GM21528 (cell line): ENCODE measurements around the gene PTPRH.
"Not testable (repeated sequence)": the region's sequence is repeated elsewhere in the genome, so short reads cannot be mapped to it uniquely, and the experiment has no call there.

Experiments
- ATAC-seq: cut with Tn5 transposase; IDR thresholded peaks from one replicate; pipeline ENCODE4 v1.9.1; 2021; ENCODE audit warnings: mild to moderate bottlenecking, moderate library complexity; ENCODE audit not compliant: unreplicated experiment, low FRiP score

PTPRH gene

DNA sequence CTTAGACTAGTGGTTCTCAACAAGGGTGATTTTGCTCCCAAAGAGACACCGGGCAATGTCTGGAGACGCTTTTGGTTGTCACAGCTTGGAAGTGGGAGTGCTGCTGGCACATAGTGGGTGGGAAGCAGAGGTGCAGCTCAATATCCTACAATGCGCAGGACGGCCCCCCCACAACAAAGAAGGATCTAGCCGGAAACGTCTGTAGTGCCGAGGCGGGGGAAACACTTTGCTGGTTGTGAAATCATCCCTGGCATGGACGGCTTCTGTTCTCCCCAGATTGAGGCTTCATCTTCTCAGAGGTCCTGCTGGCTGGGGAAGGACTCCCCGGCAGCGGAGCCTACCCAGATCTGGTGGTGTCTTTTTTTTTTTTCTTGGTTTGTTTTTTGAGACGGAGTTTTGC, 15.8 kb downstream of the PTPRH start:
- no peak for ATAC-seq

DNA sequence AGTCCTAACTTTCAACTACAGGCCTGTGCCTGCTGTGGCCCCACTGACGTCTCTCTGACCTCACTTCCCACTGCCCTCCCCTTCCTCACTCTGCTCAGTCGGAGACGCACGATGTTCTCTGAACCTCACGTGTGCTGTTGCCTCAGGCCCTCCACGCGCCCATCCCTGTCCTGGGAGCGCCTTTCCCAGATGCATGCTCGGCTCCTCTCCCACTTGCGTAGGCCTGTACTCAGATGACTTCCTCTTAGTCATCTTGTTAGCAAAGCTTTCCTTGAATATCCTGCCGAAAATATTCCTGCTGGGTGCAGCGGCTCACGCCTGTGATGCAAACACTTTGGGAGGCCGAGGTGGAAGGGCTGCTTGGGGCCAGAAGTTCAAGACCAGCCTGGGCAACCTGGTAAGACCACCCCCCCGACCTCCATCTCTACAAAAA, 19.9 kb downstream of the PTPRH start:
- no peak for ATAC-seq

DNA sequence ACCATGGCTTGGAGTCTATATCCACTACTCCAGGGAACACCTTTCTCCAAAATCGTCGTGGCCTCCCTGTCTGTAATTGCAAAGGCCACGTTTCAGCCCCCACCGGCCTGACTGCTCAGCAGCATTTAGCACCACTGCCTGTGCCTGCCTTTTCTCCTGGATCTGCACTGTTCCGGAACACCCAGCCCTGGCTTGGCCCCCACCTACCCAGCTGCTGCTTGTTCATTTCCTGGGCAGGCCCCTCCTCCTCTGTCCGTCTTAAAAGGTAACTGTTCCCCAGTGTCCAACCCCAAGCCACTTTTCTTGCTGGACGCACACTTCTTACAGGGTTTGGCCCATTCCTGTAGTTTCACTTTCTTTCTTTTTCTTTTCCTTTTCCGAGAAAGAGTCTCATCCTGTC, 20.7 kb downstream of the PTPRH start:
- ATAC-seq = no peak

DNA sequence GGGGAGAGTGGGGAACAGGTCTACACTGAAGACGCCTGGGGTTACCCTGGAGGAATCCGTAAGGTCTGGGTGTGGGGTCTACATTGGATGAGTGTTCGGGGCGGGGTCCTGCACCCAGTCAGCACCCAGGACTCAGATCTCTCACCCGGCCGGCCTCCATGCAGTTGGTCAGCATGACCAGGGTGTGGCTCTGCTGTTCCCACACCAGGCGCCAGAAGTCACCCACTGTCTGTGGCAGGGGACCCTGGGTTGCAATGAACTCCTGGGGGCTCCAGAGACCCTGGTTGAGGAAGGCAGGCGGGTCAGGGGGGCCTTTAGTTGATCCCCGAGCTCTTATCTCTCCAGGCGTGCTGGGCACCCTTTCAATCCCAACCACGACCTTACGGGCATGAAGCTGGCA, 23.2 kb downstream of the PTPRH start:
- no peak for ATAC-seq

DNA sequence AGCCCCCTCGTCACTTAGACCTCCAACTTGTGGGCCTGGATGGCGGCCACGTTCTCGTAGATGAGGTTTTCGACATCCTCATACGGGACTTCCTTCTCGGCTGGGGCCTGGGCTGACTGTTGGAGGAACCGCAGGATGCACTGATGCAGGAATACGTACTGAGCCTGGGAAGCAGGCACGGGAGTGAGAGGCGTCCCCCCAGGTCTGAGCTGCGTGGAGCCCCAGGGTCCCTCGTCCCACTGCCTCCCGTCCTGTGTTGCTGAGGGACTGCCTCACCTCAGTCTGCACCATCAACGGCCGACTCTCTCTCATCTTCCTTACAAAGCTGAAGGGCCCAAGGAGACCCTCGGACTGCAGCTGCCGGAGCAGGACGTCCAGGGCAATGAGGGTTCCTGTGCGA, 27.6 kb downstream of the PTPRH start:
- no peak for ATAC-seq

DNA sequence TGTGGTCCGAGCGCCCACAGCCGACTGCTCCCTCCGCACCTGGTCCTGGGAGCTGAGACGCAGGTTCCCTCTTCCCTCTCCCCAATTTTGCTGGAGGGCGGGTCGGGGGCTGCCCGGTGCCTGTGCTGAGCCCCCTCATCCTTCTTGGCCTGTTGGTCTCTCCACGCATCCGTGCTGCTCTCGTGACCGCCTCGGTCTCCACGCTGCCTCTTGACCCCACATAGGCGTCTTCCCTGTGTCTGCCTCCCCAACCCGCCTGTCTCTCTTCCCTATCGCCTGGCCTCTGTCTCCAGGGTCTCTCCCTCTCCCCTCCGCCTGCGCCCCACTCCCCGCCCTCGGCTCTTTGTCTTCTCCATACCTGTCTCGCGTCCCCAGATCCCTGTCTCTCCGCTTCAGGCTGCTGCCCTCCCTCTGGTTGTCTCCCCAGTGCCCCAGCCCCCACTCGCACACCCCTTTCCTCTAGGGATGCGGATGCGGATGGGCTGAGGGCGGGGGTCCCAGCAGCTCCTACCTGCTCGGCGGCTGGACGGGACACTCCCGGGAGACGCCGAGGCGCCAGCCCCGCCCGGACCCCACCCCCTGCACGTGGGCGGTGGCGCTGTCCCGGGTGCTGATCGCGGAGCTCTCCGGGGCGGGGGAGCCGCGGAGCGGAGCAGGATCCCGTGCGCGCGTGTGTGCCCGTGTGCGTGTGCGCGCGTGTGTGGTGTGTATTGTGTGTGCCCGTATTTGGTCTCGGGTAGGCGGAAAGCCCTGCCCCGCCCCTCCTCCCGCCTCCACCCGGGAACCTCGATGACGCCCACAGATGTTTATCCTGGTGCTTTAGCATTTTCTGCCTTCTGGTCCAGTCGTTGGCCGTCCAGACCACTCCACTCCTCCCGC, 29.5 kb downstream of the PTPRH start, which contains the start of gene SYT5:
Gene SYT5, minus strand, starts transcription at position 684 of the 879 bp plus-strand sequence. CDS start 1,248 bp downstream, outside the sequence.
- ATAC-seq = peak; percentile 19

DNA sequence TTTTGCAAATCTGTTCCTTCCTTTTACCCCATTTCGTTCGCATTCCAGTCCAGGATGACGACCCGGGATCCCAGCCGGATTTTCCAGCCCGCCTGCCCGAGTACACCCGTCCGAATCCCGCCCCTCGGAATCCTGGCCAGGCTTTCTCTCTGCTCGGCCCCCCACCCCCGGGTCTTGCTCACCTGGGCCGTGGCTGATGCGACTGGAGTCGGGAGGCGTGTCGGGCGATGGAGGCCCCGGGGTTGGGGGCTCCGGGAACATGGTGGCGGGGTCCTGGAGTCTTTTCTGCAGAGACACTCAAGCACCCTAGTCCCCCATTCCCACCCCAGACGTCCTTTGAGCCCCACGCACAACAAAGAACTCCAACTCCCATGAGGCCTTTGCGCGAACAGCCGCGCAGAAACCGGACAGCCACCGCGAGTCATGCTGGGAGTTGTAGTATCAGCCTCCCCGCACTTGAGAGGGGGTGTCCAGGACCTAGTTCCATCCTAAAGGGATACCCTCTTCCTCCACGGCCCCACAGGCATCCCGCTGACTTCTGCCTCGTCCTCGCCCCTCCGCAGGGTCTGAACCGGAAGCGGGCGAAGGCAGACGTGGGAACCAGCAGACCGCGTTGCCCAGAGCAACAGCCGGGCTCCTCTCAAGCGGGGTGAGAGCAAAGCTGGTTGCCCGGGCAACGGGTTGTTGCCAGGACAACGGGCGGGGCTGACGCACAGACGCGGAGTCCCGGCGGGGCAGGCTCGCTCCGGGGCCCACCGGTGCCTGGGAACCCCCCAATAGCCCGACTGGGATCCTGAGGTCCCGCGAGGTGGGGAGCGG, 30.3 kb downstream of the PTPRH start:
- peak; percentile 56 for ATAC-seq

DNA sequence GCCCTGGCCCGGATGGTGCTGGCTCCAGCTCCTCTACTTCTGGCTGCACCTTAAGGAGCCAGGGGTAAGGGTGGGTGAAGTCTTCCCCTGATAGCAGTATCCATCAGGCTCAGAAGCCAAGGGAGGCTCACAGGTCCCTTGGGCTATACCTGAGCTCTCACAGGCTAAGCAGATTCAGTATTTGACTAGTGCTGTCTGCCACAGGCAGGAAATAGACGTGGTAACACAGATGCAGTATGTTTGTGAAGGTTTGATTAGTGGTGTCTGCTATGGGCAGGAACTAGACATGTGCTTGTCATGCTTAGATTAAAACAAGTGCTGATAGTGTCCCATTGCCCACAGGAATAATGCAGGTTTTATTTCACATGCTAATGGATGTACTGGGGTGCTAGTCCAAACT, 33.2 kb downstream of the PTPRH start:
- ATAC-seq = no peak

DNA sequence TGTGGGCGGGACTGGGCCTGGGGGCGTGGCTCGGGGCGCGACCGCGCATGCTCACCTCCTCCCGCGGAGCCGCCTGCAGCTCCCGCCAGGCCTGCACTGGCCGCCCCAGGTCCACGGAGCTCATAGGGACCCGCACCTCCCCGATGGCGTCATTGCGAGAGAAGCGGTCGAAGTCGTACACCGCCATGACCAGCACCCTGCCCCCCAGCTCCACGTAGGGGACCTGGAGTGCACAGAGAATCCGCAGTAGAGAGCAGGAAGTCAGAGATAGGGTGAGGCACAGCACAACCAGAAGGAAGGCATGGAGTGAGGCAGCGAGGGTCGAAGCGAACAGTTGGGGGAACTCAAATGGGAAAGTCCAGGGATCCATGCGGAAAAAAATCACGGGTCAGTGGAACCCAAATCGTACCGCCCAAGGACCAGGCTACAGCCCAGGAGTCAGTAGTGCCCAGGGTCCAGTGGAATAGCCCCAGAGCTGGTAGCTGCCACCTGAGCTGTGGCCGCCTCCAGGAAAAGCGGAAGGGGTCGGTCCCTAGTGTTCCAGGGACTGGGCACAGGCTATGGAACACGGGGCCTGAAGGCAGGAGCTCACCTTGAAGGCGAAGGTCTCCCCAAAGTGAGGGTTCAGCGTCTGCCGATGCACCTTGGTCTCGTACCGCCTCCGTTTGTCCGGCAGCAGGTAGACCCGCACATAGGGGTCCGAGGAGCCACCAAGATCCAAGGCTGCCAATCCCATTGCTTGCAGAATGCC, 34.0 kb downstream of the PTPRH start:
- ATAC-seq = no peak

DNA sequence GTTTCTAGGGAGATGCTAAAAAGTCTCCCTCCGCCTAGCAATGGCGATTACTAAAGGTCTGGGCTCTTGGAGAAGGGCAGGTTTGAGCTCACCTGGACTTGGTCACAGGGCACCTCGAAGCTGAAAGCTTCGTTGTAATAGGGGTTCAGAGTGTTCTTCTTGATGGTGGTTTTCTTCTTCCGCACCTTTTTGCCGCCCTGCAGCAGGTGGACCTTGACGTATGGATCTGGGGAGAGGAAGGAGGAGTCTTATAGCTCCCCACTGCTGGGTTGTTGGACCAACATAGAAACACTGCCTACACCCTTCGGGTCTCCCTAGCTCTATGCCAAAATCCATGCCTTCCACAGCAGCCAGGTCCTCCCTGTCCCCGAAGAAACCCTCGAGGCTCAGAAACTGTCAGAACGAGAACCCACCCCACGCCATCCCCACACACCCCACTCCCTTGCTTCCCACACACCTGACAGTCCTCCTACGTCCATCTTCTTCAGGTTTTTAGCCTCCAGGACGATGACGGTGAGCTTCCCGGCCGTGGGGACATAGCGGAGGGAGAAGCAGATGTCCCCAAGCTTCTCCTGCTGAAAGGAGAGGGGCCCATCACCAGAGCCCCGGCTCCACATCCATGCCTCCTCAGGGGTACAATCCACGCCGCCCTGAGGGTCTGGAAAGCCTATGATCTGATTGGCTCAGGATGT, 34.7 kb downstream of the PTPRH start:
- no peak for ATAC-seq

DNA sequence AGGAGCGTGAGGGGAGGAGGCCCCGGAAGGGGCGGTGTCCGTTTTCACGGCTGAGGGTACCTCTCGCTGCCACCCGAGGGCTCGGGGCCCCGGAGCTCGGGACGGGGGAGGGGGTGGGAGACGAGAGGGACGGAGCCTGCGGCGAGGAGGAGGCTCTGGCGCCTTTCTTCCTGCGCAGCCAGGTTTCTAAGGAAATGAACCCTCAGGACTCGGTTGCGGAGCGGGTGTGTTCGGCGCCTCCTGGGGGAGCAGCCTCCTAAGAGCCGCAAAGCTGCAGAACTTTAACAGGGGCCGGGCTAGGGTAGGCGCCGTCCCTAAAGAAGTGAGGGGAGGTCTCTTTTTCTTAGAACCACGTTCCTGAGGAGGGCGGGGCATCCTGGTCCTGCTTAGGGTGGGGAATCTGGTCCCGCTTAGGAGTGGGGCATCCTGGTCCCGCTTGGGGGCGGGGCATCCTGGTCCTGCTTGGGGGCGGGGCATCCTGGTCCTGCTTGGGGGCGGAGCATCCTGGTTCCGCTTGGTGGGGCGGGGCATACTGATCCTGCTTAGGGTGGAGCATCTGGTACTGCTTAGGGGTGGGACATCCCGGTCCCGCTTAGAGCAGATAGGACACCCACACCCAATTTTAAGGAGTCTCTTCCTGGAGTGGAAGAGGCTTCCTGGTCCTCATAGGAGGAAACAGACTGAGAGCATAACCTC, 35.4 kb downstream of the PTPRH start:
- no peak for ATAC-seq

DNA sequence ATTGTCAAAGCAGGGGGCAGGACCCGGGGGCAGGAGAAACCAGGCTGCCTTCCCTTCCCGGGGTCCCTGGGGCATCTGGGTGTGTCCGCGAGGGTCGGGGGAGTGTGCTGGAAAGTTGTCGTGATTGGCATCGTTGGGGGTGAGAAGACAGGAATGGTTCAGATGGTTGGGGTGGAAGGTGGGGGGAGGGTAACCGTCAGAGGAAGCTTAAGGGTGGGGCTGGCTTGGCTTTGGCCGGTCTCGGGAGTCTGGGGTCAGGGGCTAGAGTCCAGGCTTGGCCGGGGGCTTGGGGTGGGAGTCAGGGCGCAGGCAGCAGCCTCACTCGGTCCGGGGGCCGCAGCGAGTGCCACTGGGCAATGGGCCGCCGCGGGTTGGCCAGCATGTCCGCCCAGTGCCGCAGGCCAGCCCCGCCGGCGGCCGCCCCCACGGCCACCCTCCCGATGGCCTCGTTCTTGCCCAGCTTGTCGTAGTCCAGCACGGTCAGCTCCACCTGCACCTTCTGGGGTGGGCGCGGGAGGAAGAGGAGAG, 36.1 kb downstream of the PTPRH start:
- ATAC-seq = no peak

DNA sequence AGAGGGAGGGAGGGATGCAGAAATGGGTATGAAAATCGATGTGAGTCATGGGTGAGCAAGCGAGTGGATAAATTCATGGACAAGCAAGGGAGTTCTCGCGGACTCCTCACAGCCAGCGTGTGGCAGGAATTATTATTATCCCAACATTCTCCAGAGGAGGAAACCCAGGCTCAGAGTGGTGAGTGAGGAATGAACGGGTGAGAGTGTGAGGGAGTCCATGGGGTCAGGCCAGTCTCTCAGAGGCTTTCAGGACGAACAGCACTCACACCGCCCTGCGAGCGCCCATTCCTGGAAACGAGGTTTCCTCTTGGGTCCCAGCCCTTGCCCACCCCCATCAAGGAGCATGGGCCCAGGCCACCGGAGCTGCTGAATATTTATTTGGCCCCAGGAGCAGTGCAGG, 36.6 kb downstream of the PTPRH start:
- no peak for ATAC-seq

DNA sequence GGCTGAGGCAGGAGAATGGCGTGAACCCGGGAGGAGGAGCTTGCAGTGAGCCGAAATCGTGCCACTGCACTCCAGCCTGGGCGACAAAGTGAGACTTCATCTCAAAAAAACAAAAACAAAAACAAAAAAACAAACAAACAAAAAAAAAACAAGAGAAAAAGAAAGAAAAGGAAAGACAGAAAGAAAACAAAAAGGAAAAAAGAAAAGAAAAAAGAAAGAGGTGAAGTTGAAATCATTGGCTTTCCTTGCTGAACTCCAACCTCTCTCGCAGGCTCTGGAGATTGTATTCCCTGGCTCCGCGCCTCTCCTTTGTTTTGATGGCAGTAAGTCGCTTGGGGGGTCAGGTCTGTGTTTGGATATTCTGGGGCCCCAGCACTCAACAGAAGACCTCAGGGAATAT, 37.0 kb downstream of the PTPRH start:
- ATAC-seq = not testable (repeated sequence)

DNA sequence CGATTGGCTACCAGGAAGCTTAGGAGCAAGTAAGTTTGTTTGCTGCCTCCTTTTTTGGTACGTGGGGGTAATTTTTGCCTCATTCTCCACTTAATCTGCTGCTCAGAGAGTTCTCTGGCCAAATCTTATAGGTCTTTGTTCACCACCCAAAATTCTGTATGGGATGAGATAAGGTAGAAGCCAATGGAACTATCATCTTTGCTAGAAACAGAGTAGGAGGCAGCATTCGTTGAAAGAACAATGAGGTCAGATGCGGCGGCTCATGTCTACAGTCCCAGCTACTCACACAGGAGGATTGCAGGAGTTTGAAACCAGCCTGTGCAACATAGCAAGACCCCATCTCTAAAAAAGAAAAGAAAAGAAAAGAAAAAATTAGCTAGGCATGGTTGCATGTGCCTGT, 37.9 kb downstream of the PTPRH start:
- ATAC-seq = no peak

DNA sequence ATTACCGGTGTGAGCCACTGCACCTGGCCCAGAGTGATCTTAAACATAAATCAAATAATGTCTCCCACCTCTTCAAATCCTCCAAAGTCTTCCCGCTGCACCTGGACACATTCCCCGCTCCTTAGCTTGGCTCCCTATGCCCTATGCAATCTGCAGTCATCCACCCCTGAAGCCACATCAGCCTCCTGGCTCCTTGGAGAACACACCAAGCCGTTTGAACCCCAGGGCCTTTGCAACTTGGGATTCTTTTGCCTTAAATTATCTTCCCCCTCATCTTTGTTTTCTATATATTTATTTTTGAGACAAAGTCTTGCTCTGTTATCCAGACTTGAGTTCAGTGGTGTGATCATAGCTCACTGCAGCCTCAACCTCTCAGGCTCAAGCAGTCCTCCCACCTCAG, 40.2 kb downstream of the PTPRH start:
- ATAC-seq = no peak

DNA sequence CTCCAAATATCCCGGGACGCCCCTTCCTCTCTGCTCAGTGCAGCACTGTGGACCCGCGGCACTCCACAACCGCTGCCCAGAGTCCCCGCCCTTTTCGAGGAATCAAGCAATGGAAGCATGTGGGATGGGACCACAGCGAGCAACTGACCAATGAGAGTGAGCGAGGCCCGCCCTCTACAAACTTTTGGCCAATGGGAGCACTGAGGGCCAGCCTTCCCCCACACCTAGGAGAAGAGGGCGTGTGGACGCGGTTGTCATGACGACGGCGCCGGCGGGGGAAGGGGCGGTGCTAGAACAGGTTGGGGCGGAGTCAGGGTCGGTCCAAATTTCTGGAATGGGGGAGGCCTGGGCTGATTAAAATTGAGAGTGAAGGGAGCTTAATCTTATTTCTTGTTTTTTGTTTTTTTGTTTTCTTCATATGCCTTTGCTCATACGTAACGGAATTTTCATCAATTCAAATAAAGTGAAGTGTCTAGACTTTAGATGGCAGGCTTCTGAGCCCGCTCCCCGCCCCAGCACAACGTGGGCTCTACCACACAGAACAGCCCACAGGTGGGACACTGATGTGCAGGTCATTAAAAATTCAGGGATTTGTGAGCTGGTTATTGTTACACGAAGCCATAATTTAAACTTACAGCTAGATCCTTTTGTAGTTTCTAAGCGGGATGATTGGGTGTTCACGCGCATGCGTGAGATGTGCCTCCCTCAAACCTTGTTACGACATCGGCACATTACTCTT, 42.6 kb downstream of the PTPRH start, which contains the start of gene DNAAF3:
Gene DNAAF3, minus strand, starts transcription at position 84 of the 739 bp plus-strand sequence. CDS start 200 bp downstream, outside the sequence.
- peak; percentile 79 for ATAC-seq

DNA sequence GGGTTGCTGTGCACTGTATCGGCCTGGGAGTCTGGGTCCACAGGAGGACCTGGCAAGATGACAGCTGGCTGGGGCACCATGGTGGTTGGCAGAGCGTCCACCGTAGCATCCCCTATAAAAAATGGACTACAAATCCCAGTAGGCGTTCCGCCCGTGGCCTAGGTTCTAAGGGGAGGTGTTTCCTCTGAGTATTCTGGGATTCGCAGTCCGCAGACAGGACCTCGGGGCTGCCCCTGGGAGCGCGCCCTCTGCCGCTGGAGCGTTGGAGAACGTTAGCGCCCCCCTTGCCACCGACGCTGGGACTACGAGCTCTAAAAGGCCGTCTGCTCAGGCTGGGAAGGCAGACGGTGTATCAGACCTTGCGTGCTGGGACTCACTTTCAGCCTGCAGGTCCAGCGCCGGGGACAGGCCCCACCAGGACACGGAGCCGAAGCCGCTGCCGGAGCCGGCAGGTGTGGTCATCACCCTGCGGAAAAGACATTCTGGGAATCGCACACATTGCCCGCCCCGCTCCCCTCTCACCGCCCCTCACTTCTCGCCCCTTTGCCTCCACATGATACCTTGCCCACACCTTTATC, 43.3 kb downstream of the PTPRH start:
- ATAC-seq = no peak
